Endodermal cell (in vitro differentiated cells): ENCODE data around the gene QKI. TPM values are rescaled to one million over a fixed set of nuclear protein-coding genes. Genes with fewer than 3 reads are reported as not detected.

ENCODE experiments used
- DNase-seq: peaks from one replicate; pipeline ENCODE4 v3.0.0-alpha.2; 2017
- H3K27ac ChIP-seq: 2 replicates; pipeline ENCODE4 v1.5.1; 2013; ENCODE audit warnings: mild to moderate bottlenecking, low read depth, low read length, moderate library complexity
- H3K27me3 ChIP-seq: 2 replicates; pipeline ENCODE4 v1.6.1; 2013; ENCODE audit warnings: mild to moderate bottlenecking, low read length, moderate library complexity; ENCODE audit not compliant: insufficient read depth, control insufficient read depth, poor library complexity, severe bottlenecking
- H3K36me3 ChIP-seq: 2 replicates; pipeline ENCODE4 v1.7.0; 2013; ENCODE audit warnings: mild to moderate bottlenecking, low read length, moderate library complexity; ENCODE audit not compliant: control insufficient read depth, insufficient read depth
- H3K4me1 ChIP-seq: one replicate; pipeline ENCODE4 v1.7.0; 2013; ENCODE audit warnings: low read length; ENCODE audit not compliant: control insufficient read depth, insufficient read depth
- H3K4me3 ChIP-seq: 2 replicates; pipeline ENCODE4 v1.5.1; 2013; ENCODE audit warnings: mild to moderate bottlenecking, low read length, moderate library complexity
- H3K9ac ChIP-seq: 2 replicates; pipeline ENCODE4 v1.6.1; 2013; ENCODE audit warnings: mild to moderate bottlenecking, low read length, moderate library complexity; ENCODE audit not compliant: poor library complexity, severe bottlenecking; ENCODE audit errors: extremely low read depth
- H3K9me3 ChIP-seq: 2 replicates; pipeline ENCODE4 v1.6.1; 2013; ENCODE audit warnings: mild to moderate bottlenecking, low read length, moderate library complexity; ENCODE audit not compliant: control insufficient read depth
- H3K27ac Mint-ChIP-seq: 2 replicates; pipeline ENCODE4 v1.8.0; 2020; ENCODE audit warnings: mixed read lengths
- H3K27me3 Mint-ChIP-seq: 2 replicates; pipeline ENCODE4 v1.8.0; 2021; ENCODE audit warnings: mild to moderate bottlenecking, mixed read lengths; ENCODE audit not compliant: insufficient read depth
- H3K36me3 Mint-ChIP-seq: 2 replicates; pipeline ENCODE4 v1.8.0; 2020; ENCODE audit warnings: low read depth, mixed read lengths
- H3K4me1 Mint-ChIP-seq: 2 replicates; pipeline ENCODE4 v1.8.0; 2020; ENCODE audit warnings: mixed read lengths
- H3K4me3 Mint-ChIP-seq: 2 replicates; pipeline ENCODE4 v1.8.0; 2020; ENCODE audit warnings: mild to moderate bottlenecking, moderate library complexity, mixed read lengths
- H3K9me3 Mint-ChIP-seq: 2 replicates; pipeline ENCODE4 v1.8.0; 2020; ENCODE audit warnings: mild to moderate bottlenecking, mixed read lengths
- WGBS, 2 experiments: methylation state at CpG; one replicate each; pipeline versions ENCODE4 v1.1.5 to v1.1.7; 2013; ENCODE audit warnings: missing lambda C conversion rate in 2 of 2, mixed read lengths in 1 of 2; ENCODE audit not compliant: insufficient coverage in 1 of 2, insufficient read length in 1 of 2; 5-methylcytosine and 5-hydroxymethylcytosine counted together
- total RNA-seq, 2 donors: library from RNA; stranded (reverse); fragmentation: NEBNext Ultra II Directional in 1 of 2; extraction: Animal tissue kit (Norgen Biotek cat#: 25700) in 1 of 2; gene quantifications; 2 replicates in 1 of 2; 3 replicates in 1 of 2; pipeline ENCODE4 v1.2.1, GENCODE V29; 2021
- TF ChIP-seq, protein P1 (sequence below): fragments of 200-600 bp; sonication (generic); conservative IDR thresholded peaks from 2 replicates; pipeline ENCODE4 v1.5.0; 2021; ENCODE audit warnings: antibody characterized with exemption, mild to moderate bottlenecking

Gene QKI
- total RNA-seq, 2 donors from 2014 or later: 93.3 to 107 TPM

DNA sequence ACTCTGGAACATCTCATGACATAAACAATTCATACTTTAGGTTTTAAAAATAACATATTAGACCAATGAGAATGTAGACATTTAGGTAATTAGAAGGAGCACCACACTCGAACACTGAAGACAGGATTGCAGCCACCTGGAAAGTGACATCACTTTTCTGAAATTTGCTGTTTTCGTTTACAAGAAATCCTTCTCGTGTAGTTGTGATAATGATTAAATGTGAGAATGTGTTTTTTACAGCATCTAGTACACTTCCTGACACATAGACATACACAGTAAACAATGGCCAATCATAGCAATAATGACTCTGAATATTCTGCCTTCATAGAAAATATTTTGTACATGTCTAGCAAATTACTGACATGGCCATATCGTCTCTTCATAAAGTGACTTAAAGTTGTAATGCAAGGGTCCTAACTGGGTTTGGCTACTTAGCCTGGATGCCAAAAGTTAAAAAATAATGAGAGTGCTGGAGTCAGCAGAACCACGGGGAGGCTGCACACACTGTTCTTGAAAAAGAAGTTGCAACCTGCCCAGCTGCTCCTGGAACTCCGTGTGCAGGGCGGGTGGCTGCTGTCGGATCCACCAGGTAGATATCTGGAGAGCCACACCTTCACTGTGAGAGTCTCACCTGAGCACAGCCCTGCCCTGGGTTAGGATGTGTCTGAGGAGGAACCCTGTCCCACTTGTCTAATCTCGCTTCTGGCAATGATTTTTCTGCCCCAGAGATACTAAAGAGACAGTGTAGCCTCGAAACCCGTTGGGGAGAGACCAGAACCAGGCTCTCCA, 212.9 kb downstream of the QKI start:
- Histone ChIP-seq H3K4me3 (no peak overlapping the region), H3K9me3 (no peaks in the 10 kb centered on the region), H3K27me3 (no peaks in the 10 kb centered on the region), H3K4me1 (no peaks in the 10 kb centered on the region), H3K27ac (no peak overlapping the region), H3K9ac (no peak overlapping the region), H3K36me3 (no peaks in the 10 kb centered on the region)
- WGBS, 2 experiments: 93 to 94% methylated on average over 6 to 10 of the region's 11 CpGs
- H3K4me3 Mint-ChIP-seq: no peak overlapping the region
- H3K27ac Mint-ChIP-seq: no peak overlapping the region
- no peaks in the 10 kb centered on the region for H3K36me3 Mint-ChIP-seq
- TF ChIP-seq, protein P1, sequence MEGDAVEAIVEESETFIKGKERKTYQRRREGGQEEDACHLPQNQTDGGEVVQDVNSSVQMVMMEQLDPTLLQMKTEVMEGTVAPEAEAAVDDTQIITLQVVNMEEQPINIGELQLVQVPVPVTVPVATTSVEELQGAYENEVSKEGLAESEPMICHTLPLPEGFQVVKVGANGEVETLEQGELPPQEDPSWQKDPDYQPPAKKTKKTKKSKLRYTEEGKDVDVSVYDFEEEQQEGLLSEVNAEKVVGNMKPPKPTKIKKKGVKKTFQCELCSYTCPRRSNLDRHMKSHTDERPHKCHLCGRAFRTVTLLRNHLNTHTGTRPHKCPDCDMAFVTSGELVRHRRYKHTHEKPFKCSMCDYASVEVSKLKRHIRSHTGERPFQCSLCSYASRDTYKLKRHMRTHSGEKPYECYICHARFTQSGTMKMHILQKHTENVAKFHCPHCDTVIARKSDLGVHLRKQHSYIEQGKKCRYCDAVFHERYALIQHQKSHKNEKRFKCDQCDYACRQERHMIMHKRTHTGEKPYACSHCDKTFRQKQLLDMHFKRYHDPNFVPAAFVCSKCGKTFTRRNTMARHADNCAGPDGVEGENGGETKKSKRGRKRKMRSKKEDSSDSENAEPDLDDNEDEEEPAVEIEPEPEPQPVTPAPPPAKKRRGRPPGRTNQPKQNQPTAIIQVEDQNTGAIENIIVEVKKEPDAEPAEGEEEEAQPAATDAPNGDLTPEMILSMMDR: no peak
- H3K4me1 Mint-ChIP-seq: no peaks in the 10 kb centered on the region
- H3K27me3 Mint-ChIP-seq: peaks cover 4% of the 10 kb centered on the region
- DNase-seq: no peak
- peaks cover 16% of the 10 kb centered on the region for H3K9me3 Mint-ChIP-seq
